ENCODE results near the gene SERINC5. TPM values are rescaled to one million over a fixed set of nuclear protein-coding genes. Genes with fewer than 3 reads are reported as not detected.

Gene SERINC5
- total RNA-seq, 1 experiment from 2014 or later: 5.5 TPM

- Histone ChIP-seq H3K27me3 (no peaks in the 10 kb centered on the region), H3K4me3 (no peak overlapping the region), H3K36me3 (peaks cover 19% of the 10 kb centered on the region), H3K9me3 (peaks cover 28% of the 10 kb centered on the region)
- peak; percentile 68 for DNase-seq
Observed at GRCh38 chr5:80238778-80239679, 16.8 kb downstream of the SERINC5 start.

- Histone ChIP-seq H3K27me3 (no peaks in the 10 kb centered on the region), H3K4me3 (no peak overlapping the region), H3K36me3 (peaks cover 19% of the 10 kb centered on the region), H3K9me3 (peaks cover 21% of the 10 kb centered on the region)
- DNase-seq: no peak
Observed at GRCh38 chr5:80238097-80238496, 17.8 kb downstream of the SERINC5 start.

GRCh38 chr5:80237243-80237642 is 18.6 kb downstream of the SERINC5 start:
- H3K4me3 ChIP-seq: no peak overlapping the region

GRCh38 chr5:80234116-80234948 is 21.5 kb downstream of the SERINC5 start:
- no peak for DNase-seq
- Histone ChIP-seq H3K36me3 (no peaks in the 10 kb centered on the region), H3K4me3 (no peak overlapping the region), H3K27me3 (no peaks in the 10 kb centered on the region), H3K9me3 (no peaks in the 10 kb centered on the region)

More at GRCh38 chr5:80237243-80237642, 18.6 kb downstream of the SERINC5 start:
- peaks cover 13% of the 10 kb centered on the region for H3K36me3 ChIP-seq
- no peaks in the 10 kb centered on the region for H3K27me3 ChIP-seq
- H3K9me3 ChIP-seq: peaks cover 13% of the 10 kb centered on the region
- DNase-seq: no peak

GRCh38 chr5:80231693-80232092 is 24.2 kb downstream of the SERINC5 start:
- Histone ChIP-seq H3K36me3 (no peaks in the 10 kb centered on the region), H3K4me3 (no peak overlapping the region), H3K27me3 (no peaks in the 10 kb centered on the region), H3K9me3 (no peaks in the 10 kb centered on the region)
- no peak for DNase-seq

GRCh38 chr5:80231243-80231642 is 24.6 kb downstream of the SERINC5 start:
- Histone ChIP-seq H3K4me3 (no peak overlapping the region), H3K36me3 (no peaks in the 10 kb centered on the region), H3K9me3 (no peaks in the 10 kb centered on the region), H3K27me3 (no peaks in the 10 kb centered on the region)
- peak; percentile 71 for DNase-seq

GRCh38 chr5:80230269-80230992 is 25.4 kb downstream of the SERINC5 start:
- no peak overlapping the region for H3K4me3 ChIP-seq
- H3K27me3 ChIP-seq: no peaks in the 10 kb centered on the region
- no peaks in the 10 kb centered on the region for H3K36me3 ChIP-seq
- no peak for DNase-seq
- no peaks in the 10 kb centered on the region for H3K9me3 ChIP-seq

GRCh38 chr5:80229902-80230255 is 26.0 kb downstream of the SERINC5 start:
- H3K36me3 ChIP-seq: no peaks in the 10 kb centered on the region
- DNase-seq: no peak
- no peak overlapping the region for H3K4me3 ChIP-seq
- H3K27me3 ChIP-seq: no peaks in the 10 kb centered on the region
- no peaks in the 10 kb centered on the region for H3K9me3 ChIP-seq

GRCh38 chr5:80227979-80228596 is 27.8 kb downstream of the SERINC5 start:
- Histone ChIP-seq H3K9me3 (no peaks in the 10 kb centered on the region), H3K4me3 (no peak overlapping the region), H3K27me3 (no peaks in the 10 kb centered on the region), H3K36me3 (no peaks in the 10 kb centered on the region)
- DNase-seq: no peak

- Histone ChIP-seq H3K4me3 (no peak overlapping the region), H3K9me3 (no peaks in the 10 kb centered on the region), H3K36me3 (no peaks in the 10 kb centered on the region), H3K27me3 (no peaks in the 10 kb centered on the region)
- no peak for DNase-seq
Observed at GRCh38 chr5:80225934-80226326, 29.9 kb downstream of the SERINC5 start.

- Histone ChIP-seq H3K36me3 (no peaks in the 10 kb centered on the region), H3K4me3 (no peak overlapping the region), H3K27me3 (no peaks in the 10 kb centered on the region), H3K9me3 (no peaks in the 10 kb centered on the region)
- no peak for DNase-seq
Observed at GRCh38 chr5:80225189-80225933, 30.5 kb downstream of the SERINC5 start.

- H3K36me3 ChIP-seq: no peaks in the 10 kb centered on the region
- H3K27me3 ChIP-seq: no peaks in the 10 kb centered on the region
- no peak for DNase-seq
- no peak overlapping the region for H3K4me3 ChIP-seq
- H3K9me3 ChIP-seq: no peaks in the 10 kb centered on the region
Observed at GRCh38 chr5:80223561-80223960, 32.3 kb downstream of the SERINC5 start.

- DNase-seq: no peak
- H3K27me3 ChIP-seq: no peaks in the 10 kb centered on the region
- H3K9me3 ChIP-seq: no peaks in the 10 kb centered on the region
- no peak overlapping the region for H3K4me3 ChIP-seq
- no peaks in the 10 kb centered on the region for H3K36me3 ChIP-seq
Observed at GRCh38 chr5:80220245-80220897, 35.5 kb downstream of the SERINC5 start.

GRCh38 chr5:80219391-80219790 is 36.5 kb downstream of the SERINC5 start:
- DNase-seq: no peak
- no peak overlapping the region for H3K4me3 ChIP-seq
- no peaks in the 10 kb centered on the region for H3K27me3 ChIP-seq
- no peaks in the 10 kb centered on the region for H3K9me3 ChIP-seq
- H3K36me3 ChIP-seq: no peaks in the 10 kb centered on the region

GRCh38 chr5:80217667-80218066 is 38.2 kb downstream of the SERINC5 start:
- no peak overlapping the region for H3K4me3 ChIP-seq
- no peaks in the 10 kb centered on the region for H3K36me3 ChIP-seq
- H3K9me3 ChIP-seq: no peaks in the 10 kb centered on the region
- no peak for DNase-seq
- H3K27me3 ChIP-seq: no peaks in the 10 kb centered on the region
